Nephron (organoid): ENCODE results near the gene MCM7.
A peak's percentile ranks its signal among the peaks of the same experiment; 100 is the strongest.

Experiments used
- H3K27ac Mint-ChIP-seq, 3 experiments: 2 replicates each; pipeline ENCODE4 v1.8.0; 2020; ENCODE audit warnings: mixed read lengths in 3 of 3, mild to moderate bottlenecking in 2 of 3, moderate library complexity in 1 of 3
- H3K27me3 Mint-ChIP-seq: 2 replicates; pipeline ENCODE4 v1.8.0; 2021; ENCODE audit warnings: low read depth, mild to moderate bottlenecking, moderate library complexity, mixed read lengths
- H3K36me3 Mint-ChIP-seq: 2 replicates; pipeline ENCODE4 v1.8.0; 2020; ENCODE audit warnings: low read depth, mixed read lengths
- H3K4me1 Mint-ChIP-seq: 2 replicates; pipeline ENCODE4 v1.8.0; 2020; ENCODE audit warnings: mixed read lengths
- H3K4me3 Mint-ChIP-seq, 3 experiments: 2 replicates each; pipeline ENCODE4 v1.8.0; 2020; ENCODE audit warnings: mild to moderate bottlenecking in 3 of 3, mixed read lengths in 3 of 3, moderate library complexity in 2 of 3
- H3K9me3 Mint-ChIP-seq: 2 replicates; pipeline ENCODE4 v1.8.0; 2020; ENCODE audit warnings: mixed read lengths
- TF ChIP-seq, protein P1 (sequence below), 3 experiments: fragments of 200-600 bp; sonication (generic); IDR thresholded peaks; one replicate each; pipeline ENCODE4 v1.5.0; 2021; ENCODE audit warnings: antibody characterized with exemption in 3 of 3; ENCODE audit not compliant: unreplicated experiment in 3 of 3

The MCM7 gene

DNA sequence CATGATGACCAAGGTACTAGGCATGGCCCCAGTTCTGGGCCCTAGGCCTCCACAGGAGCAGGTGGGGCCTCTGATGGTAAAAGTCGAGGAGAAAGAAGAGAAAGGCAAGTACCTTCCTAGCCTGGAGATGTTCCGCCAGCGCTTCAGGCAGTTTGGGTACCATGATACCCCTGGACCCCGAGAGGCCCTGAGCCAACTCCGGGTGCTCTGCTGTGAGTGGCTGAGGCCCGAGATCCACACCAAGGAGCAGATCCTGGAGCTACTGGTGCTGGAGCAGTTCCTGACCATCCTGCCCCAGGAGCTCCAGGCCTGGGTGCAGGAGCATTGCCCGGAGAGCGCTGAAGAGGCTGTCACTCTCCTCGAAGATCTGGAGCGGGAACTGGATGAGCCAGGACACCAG is 44.2 kb downstream of the MCM7 start:
- H3K9me3 Mint-ChIP-seq: no peaks in the 10 kb centered on the region
- TF ChIP-seq, protein P1, sequence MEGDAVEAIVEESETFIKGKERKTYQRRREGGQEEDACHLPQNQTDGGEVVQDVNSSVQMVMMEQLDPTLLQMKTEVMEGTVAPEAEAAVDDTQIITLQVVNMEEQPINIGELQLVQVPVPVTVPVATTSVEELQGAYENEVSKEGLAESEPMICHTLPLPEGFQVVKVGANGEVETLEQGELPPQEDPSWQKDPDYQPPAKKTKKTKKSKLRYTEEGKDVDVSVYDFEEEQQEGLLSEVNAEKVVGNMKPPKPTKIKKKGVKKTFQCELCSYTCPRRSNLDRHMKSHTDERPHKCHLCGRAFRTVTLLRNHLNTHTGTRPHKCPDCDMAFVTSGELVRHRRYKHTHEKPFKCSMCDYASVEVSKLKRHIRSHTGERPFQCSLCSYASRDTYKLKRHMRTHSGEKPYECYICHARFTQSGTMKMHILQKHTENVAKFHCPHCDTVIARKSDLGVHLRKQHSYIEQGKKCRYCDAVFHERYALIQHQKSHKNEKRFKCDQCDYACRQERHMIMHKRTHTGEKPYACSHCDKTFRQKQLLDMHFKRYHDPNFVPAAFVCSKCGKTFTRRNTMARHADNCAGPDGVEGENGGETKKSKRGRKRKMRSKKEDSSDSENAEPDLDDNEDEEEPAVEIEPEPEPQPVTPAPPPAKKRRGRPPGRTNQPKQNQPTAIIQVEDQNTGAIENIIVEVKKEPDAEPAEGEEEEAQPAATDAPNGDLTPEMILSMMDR (IDR thresholded peaks at IDR 0.05; ENCODE audit: unreplicated experiment in 3 of 3): no peak
- H3K27me3 Mint-ChIP-seq: no peaks in the 10 kb centered on the region
- no peak overlapping the region for H3K27ac Mint-ChIP-seq
- H3K36me3 Mint-ChIP-seq: peaks cover 53% of the 10 kb centered on the region
- H3K4me3 Mint-ChIP-seq: no peak overlapping the region
- peaks cover 12% of the 10 kb centered on the region for H3K4me1 Mint-ChIP-seq

DNA sequence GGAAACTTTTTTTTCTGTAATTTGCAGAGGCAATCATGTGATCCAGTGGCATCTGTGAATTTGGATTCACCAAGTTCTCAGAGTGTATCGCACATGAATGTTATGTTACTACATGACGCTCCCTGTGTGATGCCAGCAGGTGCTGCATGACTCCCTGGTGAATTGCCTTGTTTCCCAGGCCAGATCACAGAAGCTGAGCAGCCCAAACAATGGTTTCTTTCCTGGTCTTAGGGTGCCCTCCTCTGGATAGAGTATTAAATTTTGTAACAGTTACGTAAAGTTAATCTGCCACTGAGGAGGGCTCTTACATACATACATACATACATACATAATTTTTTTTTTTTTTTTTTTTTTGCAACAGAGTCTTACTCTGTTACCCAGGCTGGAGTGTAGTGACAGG is 48.0 kb downstream of the MCM7 start:
- Mint-ChIP-seq H3K36me3 (peaks cover 26% of the 10 kb centered on the region), H3K4me3 (peak overlapping the region; percentile 58 to 79 (median 70)), H3K27ac (peak overlapping the region in 1 of 3 experiments; percentile 72), H3K27me3 (no peaks in the 10 kb centered on the region), H3K9me3 (no peaks in the 10 kb centered on the region), H3K4me1 (peaks cover 19% of the 10 kb centered on the region)
- TF ChIP-seq, protein P1 (IDR thresholded peaks at IDR 0.05; ENCODE audit: unreplicated experiment in 3 of 3): no peak

DNA sequence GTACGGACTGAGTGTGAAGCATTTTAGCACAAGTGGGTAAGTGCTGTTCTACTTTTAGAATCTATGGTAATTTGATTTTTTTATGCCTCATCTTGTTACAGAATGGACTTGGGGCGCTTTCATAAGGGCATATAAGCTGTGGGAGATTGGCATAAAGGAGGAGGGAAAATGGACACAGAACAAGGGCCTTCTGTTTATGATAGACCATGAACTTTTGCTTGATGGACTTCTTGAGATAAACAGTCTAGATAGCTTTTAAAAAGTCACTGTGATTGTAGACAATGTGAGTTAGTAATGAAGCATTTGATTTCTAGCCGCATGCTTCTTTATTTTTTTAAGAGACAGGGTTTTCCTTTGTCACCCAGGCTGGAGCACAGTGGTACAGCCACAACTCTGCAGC is 49.6 kb downstream of the MCM7 start:
- TF ChIP-seq, protein P1 (IDR thresholded peaks at IDR 0.05; ENCODE audit: unreplicated experiment in 3 of 3): no peak
- Mint-ChIP-seq H3K4me1 (peaks cover 19% of the 10 kb centered on the region), H3K4me3 (peak overlapping the region; percentile 72 to 83 (median 80)), H3K27me3 (no peaks in the 10 kb centered on the region), H3K27ac (peak overlapping the region in 2 of 3 experiments; percentile 62 to 85), H3K9me3 (no peaks in the 10 kb centered on the region), H3K36me3 (peaks cover 10% of the 10 kb centered on the region)

DNA sequence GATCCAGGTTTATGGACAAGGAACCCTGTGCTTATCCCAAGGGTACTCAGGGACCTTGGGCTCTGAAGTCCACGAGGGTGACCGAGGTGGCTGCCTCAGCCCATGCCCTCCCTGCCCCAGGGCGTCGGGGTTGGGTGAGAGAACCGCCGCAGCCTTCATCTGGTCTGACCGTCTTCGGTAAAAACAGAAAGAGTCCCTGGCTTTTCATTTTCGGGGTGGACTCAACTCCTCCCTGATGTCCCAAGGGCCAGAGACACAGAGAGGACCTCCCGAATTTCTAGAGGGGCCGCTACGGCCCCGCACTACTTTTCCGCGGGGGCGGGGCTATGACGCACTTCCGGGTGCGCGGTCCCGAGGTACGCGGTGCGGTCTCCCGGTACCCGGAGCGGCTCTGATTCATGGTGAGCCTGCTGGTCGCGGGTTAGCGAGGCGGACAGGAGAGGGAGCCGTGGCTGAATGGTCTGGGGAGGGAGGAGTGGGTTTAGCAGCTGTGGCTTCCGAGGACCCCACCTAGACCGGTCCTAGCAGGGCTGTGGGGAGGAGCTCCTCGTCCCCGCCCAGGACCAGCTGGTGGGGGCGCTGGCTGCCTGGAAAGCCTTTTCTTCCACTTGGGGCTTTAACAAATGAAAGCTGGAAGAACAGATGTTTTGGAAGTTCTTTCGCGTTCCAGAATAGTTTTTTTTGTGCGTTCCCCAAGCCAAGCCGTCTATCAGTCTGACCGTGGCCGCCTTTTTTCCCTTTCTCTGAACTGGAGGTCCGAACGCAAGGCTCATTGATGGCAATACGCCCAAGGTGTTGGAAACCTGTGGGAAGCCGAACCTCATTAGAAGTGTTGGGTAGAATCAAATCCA is 51.5 kb downstream of the MCM7 start, which contains the start of gene ZSCAN21:
Gene ZSCAN21, plus strand, starts transcription at position 334 of the 851 bp plus-strand sequence. CDS start 7,233 bp downstream, outside the sequence.
- Mint-ChIP-seq H3K4me3 (peak within 1 kb of the TSS; percentile 92 to 97 (median 95)), H3K4me1 (peaks cover 19% of the 10 kb centered on the region), H3K27ac (peak within 1 kb of the TSS; percentile 95 to 99 (median 97)), H3K27me3 (no peaks in the 10 kb centered on the region), H3K9me3 (no peaks in the 10 kb centered on the region), H3K36me3 (peaks cover 9% of the 10 kb centered on the region)
- TF ChIP-seq, protein P1 (IDR thresholded peaks at IDR 0.05; ENCODE audit: unreplicated experiment in 3 of 3): no peak

DNA sequence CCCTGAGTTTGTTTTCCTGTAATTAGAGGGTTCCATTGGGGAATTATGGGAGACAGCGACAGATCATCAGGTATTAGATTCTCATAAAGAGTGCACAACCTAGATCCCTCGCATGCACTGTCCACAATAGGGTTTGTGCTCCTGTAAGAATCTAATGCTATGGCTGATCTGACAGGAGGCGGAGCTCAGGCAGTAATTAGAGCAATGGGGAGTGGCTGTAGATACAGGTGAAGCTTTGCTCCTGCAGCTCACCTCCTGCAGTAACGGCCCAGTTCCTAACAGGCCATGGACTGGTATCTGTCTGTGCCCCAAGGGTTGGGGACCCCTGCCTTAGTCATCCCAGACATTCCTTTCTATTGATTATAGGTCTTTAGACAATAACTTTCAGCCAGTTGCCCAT is 52.5 kb downstream of the MCM7 start:
- peak overlapping the region; percentile 78 to 99 (median 95) for H3K27ac Mint-ChIP-seq
- H3K9me3 Mint-ChIP-seq: no peaks in the 10 kb centered on the region
- peaks cover 9% of the 10 kb centered on the region for H3K36me3 Mint-ChIP-seq
- peak overlapping the region; percentile 72 to 87 (median 82) for H3K4me3 Mint-ChIP-seq
- TF ChIP-seq, protein P1 (IDR thresholded peaks at IDR 0.05; ENCODE audit: unreplicated experiment in 3 of 3): no peak
- no peaks in the 10 kb centered on the region for H3K27me3 Mint-ChIP-seq
- peaks cover 19% of the 10 kb centered on the region for H3K4me1 Mint-ChIP-seq
